RWPE1 (cell line): ENCODE results near the gene DDX27.

ENCODE experiments used
- CTCF ChIA-PET: fragments of 350-600 bp; sonication (Branson Sonifier 250); formaldehyde crosslinking; extraction: SDS; loops from one replicate; lab custom pipeline; 2021; lab: Yijun Ruan, JAX
- POLR2A ChIA-PET: fragments of 400-600 bp; formaldehyde crosslinking; extraction: SDS; loops from one replicate; lab custom pipeline; 2020; ENCODE audit warnings: antibody characterized with exemption; ENCODE audit not compliant: low non-redundant PET; lab: Yijun Ruan, JAX
- DNase-seq: peaks from one replicate; pipeline ENCODE4 v3.0.0; 2012; ENCODE audit warnings: low spot score
- H3K27ac ChIP-seq: fragments of 450-650 bp; 2 replicates; pipeline ENCODE4 v1.5.1; 2017
- CTCF ChIP-seq: fragments of 450-650 bp; conservative IDR thresholded peaks from 2 replicates; pipeline ENCODE4 v1.5.1; 2017; ENCODE audit warnings: low read depth, mild to moderate bottlenecking

Gene DDX27

GRCh38 chr20:49280463-49281058 lies 61.3 kb downstream of the DDX27 start:
- CTCF ChIA-PET = interaction anchor here (0.6 kb wide), 1 partner anchor 24 kb away, joined by 4 read pairs; no protein-coding TSS in a partner anchor
- DNase-seq = no peak
- no peak for TF ChIP-seq CTCF
- POLR2A ChIA-PET = no interaction called here
- H3K27ac ChIP-seq = no peak overlapping the region

- CTCF ChIA-PET = interaction anchor here (0.9 kb wide), 1 partner anchor 42 kb away, joined by 3 read pairs; no protein-coding TSS in a partner anchor
- POLR2A ChIA-PET = interaction anchor here (0.5 kb wide), 1 partner anchor 40 kb away, joined by 5 read pairs; no protein-coding TSS in a partner anchor
- H3K27ac ChIP-seq = no peak overlapping the region
- TF ChIP-seq CTCF = no peak
- no peak for DNase-seq
Measured at GRCh38 chr20:49281059-49281912, 62.1 kb downstream of the DDX27 start.

- H3K27ac ChIP-seq = peak overlapping the region; percentile 60
- no peak for TF ChIP-seq CTCF
- CTCF ChIA-PET = interaction anchor here (0.9 kb wide), 1 partner anchor 41 kb away, joined by 3 read pairs; no protein-coding TSS in a partner anchor
- POLR2A ChIA-PET = no interaction called here
- no peak for DNase-seq
Measured at GRCh38 chr20:49281913-49282467, 62.8 kb downstream of the DDX27 start.

- no peak for DNase-seq
- ChIA-PET POLR2A (no interaction called here), CTCF (no interaction called here)
- no peak for TF ChIP-seq CTCF
- H3K27ac ChIP-seq = peak overlapping the region; percentile 60
Measured at GRCh38 chr20:49282584-49283171, 63.5 kb downstream of the DDX27 start.

- no peak for DNase-seq
- CTCF ChIA-PET = no interaction called here
- TF ChIP-seq CTCF = no peak
- no peak overlapping the region for H3K27ac ChIP-seq
- POLR2A ChIA-PET = no interaction called here
Measured at GRCh38 chr20:49283176-49283702, 64.0 kb downstream of the DDX27 start.
